Right atrium auricular region (tissue), 2 donors: ENCODE measurements around the gene REXO2. TPM values are rescaled to one million over a fixed set of nuclear protein-coding genes. Genes with fewer than 3 reads are reported as not detected.

ENCODE experiments used
- DNase-seq: peaks from one replicate; pipeline ENCODE4 v3.0.0-alpha.2; 2019; ENCODE audit warnings: low spot score
- H3K27ac ChIP-seq, 2 donors: fragments of 200-600 bp; sonication (generic); 1 replicate in 1 of 2; 2 replicates in 1 of 2; pipeline ENCODE4 v1.5.1; 2016 to 2019
- H3K27me3 ChIP-seq, 2 donors: fragments of 200-600 bp; sonication (generic); one replicate each; pipeline versions ENCODE4 v1.5.1 to v1.6.0; 2017 to 2019
- H3K36me3 ChIP-seq: fragments of 200-600 bp; sonication (generic); one replicate; pipeline ENCODE4 v1.5.1; 2016
- H3K4me1 ChIP-seq, 2 donors: fragments of 200-600 bp; sonication (generic); one replicate each; pipeline versions ENCODE4 v1.5.1 to v1.6.0; 2017 to 2019
- H3K4me3 ChIP-seq, 2 donors: fragments of 200-600 bp; sonication (generic); 1 replicate in 1 of 2; 2 replicates in 1 of 2; pipeline ENCODE4 v1.5.1; 2017 to 2019; ENCODE audit warnings: mild to moderate bottlenecking in 1 of 2, moderate library complexity in 1 of 2
- H3K9me3 ChIP-seq, 2 donors: fragments of 200-600 bp; sonication (generic); one replicate each; pipeline ENCODE4 v1.5.1; 2019
- total RNA-seq, 2 donors: library from RNA; depleted of rRNA; stranded (reverse); fragments of >200 nt; gene quantifications; one replicate each; pipeline ENCODE4 v1.1.0, GENCODE V29; 2016
- TF ChIP-seq, protein P1 (sequence below), 2 donors: fragments of 200-600 bp; sonication (generic); IDR thresholded peaks; one replicate each; pipeline ENCODE4 v1.5.1; 2019; ENCODE audit warnings: antibody characterized with exemption in 2 of 2

The REXO2 gene
- total RNA-seq, 2 donors from 2014 or later, result 129 to 144 TPM

DNA sequence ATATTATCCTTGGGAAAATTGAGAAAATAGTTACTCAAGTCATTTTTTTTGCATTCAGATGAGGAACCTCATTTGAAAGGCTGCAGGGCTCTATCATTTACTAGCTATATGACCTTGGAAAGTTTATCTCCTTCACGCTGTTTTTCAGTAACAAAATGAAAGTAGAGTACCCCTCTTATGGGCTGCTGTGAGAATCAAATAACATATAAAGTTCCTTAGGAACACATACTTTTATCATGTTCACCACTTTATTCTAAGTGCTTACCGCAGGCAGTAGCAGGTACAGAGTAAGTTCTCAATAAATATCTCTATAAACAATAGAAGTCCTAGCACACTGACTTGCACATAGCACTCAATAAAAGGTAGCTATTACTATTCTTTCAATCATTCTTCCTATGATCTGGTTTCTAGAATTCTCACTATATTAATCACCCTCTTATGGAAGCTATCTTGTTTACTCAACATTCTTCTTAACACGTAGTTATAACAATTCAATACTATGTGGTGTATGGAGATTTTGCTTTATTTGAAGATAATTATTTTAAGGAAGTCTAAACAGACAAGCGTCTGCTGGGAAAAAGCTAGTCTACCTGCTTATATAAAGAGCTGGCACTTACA is 40.9 kb upstream of the REXO2 start:
- TF ChIP-seq, protein P1, sequence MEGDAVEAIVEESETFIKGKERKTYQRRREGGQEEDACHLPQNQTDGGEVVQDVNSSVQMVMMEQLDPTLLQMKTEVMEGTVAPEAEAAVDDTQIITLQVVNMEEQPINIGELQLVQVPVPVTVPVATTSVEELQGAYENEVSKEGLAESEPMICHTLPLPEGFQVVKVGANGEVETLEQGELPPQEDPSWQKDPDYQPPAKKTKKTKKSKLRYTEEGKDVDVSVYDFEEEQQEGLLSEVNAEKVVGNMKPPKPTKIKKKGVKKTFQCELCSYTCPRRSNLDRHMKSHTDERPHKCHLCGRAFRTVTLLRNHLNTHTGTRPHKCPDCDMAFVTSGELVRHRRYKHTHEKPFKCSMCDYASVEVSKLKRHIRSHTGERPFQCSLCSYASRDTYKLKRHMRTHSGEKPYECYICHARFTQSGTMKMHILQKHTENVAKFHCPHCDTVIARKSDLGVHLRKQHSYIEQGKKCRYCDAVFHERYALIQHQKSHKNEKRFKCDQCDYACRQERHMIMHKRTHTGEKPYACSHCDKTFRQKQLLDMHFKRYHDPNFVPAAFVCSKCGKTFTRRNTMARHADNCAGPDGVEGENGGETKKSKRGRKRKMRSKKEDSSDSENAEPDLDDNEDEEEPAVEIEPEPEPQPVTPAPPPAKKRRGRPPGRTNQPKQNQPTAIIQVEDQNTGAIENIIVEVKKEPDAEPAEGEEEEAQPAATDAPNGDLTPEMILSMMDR (IDR thresholded peaks at IDR 0.05), result no peak
- peak overlapping the region; percentile 96 to 98 for H3K27ac ChIP-seq
- H3K36me3 ChIP-seq, result no peaks in the 10 kb centered on the region
- no peaks in the 10 kb centered on the region for H3K9me3 ChIP-seq
- H3K27me3 ChIP-seq, result no peaks in the 10 kb centered on the region
- H3K4me3 ChIP-seq, result no peak overlapping the region
- peaks cover 0 to 32% of the 10 kb centered on the region in 2 donors for H3K4me1 ChIP-seq
- DNase-seq, result no peak

DNA sequence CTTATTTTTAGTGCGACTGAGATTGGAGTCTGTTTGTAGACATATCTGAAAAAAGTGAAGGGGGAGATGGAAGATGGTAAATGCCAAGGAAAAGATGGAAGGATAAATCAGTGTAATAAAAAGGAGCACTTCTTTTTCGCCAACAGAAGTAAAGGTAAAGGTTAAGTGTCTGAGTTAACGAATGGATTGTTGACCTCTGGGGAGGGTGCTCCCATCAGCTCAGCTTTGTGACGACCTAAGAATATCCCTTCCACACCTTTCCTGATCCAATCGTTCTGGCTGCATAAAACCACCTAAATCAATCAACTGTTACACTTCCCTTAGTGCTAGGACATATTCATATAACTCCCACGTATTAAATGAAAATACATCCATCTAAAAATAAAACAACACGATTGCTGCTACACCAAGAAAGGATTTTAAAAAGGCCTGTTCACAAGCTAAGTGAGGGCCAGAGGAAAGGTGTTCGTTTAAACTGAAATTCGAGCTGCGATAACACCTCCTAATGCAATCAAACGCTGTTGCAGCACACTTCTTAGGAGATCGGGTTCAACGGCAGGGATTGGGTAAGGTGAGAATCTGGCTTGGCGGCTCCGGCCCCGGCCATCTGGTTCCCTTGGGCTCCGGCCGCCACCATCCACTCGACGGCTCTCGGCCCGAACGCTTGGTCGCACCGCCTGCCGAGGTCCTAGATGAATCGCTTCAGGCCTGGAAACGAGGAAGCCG is 39.6 kb upstream of the REXO2 start:
- no peaks in the 10 kb centered on the region for H3K9me3 ChIP-seq
- H3K36me3 ChIP-seq, result no peaks in the 10 kb centered on the region
- H3K27me3 ChIP-seq, result no peaks in the 10 kb centered on the region
- H3K4me3 ChIP-seq, result peak overlapping the region; percentile 83 to 93
- peak overlapping the region; percentile 96 to 98 for H3K27ac ChIP-seq
- peaks cover 0 to 44% of the 10 kb centered on the region in 2 donors for H3K4me1 ChIP-seq
- TF ChIP-seq, protein P1 (IDR thresholded peaks at IDR 0.05), result no peak
- DNase-seq, result peak; percentile 77

DNA sequence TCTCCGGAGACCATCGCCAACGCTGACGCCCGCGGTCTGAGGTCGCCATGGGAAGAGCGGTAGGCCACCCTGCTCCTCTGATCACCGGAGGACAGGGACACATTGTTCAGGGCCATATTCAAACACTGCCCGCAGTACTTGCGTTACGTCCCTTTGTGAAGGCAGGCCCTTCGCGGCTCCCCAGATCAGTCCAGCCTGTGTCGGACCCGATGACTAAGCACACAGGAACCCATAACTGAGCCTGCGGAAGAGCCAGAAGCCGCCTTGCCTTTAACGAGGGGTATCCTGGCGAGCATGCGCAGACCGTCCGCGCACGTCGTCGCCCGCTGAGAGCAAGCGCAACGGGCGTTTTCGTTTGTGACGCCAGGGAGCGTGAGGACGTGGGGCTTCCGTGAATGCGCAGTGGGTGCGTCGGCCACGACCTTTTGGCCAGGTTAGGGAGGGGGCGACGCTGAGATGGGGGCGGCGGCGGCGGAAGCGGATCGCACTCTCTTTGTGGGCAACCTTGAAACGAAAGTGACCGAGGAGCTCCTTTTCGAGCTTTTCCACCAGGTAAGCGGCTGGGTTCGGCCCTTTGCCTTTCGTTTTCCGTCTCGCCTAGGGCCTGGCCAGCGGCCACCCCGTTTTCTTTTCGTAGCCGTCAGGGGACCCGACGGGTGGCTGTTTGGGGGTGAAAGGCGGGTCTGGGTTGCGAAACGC is 38.9 kb upstream of the REXO2 start, which contains the start of the genes C11orf71 and RBM7:
TSS of gene C11orf71 (minus strand) at position 296 of the 699 bp plus-strand sequence. CDS start at position 116, 180 bp downstream.
TSS of gene RBM7 (plus strand) at position 451 of the 699 bp plus-strand sequence. CDS start at position 457, 6 bp downstream.
- TF ChIP-seq, protein P1 (IDR thresholded peaks at IDR 0.05), result no peak
- Histone ChIP-seq H3K4me3 (peak within 1 kb of the TSS; percentile 83 to 93), H3K27ac (peak within 1 kb of the TSS; percentile 96 to 98), H3K36me3 (no peaks in the 10 kb centered on the region), H3K27me3 (no peaks in the 10 kb centered on the region), H3K4me1 (peaks cover 0 to 52% of the 10 kb centered on the region in 2 donors), H3K9me3 (no peaks in the 10 kb centered on the region)
- peak; percentile 98 for DNase-seq

DNA sequence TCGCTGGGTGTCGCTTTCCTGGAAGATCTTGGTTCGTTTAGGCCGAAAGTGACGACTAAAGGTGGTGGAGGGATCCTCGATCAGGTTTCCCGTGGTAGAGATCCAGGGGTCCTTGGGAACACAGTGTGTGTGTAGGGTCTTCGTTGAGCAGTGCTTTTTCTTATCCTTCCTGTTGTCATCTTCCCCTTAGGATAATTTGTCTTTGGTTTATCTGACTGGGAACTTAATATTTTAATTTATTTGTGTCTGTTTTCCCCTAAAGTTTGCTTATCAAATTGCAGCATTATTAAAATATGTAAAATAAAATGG is 38.4 kb upstream of the REXO2 start:
- TF ChIP-seq, protein P1 (IDR thresholded peaks at IDR 0.05), result no peak
- H3K4me3 ChIP-seq, result peak overlapping the region; percentile 83 to 93
- H3K27ac ChIP-seq, result peak overlapping the region; percentile 96 to 98
- no peaks in the 10 kb centered on the region for H3K9me3 ChIP-seq
- peaks cover 5% of the 10 kb centered on the region for H3K36me3 ChIP-seq
- H3K4me1 ChIP-seq, result peaks cover 0 to 52% of the 10 kb centered on the region in 2 donors
- no peaks in the 10 kb centered on the region for H3K27me3 ChIP-seq
- DNase-seq, result no peak

DNA sequence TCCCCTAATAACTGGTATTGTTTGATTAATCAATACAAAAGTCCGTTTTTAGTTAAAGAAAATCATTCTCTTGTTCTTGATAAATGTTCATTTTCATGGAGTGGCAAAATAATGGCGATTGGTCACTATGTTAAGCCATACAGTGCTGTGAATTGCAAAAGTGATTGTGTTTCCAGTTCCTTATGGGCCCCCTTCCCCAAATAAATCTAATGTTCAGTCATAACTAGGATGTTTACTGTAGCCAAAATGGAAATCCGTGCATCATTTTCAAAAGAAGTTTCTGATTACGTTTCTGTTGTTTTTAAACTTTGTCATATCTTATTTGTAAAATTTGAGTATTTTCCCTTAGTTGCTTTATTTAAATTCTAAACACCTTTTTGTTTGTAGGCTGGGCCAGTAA is 38.0 kb upstream of the REXO2 start:
- no peak for DNase-seq
- Histone ChIP-seq H3K27ac (peak overlapping the region; percentile 96 to 98), H3K4me1 (peaks cover 0 to 52% of the 10 kb centered on the region in 2 donors), H3K36me3 (peaks cover 9% of the 10 kb centered on the region), H3K9me3 (no peaks in the 10 kb centered on the region), H3K27me3 (no peaks in the 10 kb centered on the region), H3K4me3 (peak overlapping the region; percentile 83 to 93)
- TF ChIP-seq, protein P1 (IDR thresholded peaks at IDR 0.05), result no peak
